Measurements from ENCODE around the gene ZDHHC22. TPM values are rescaled to one million over a fixed set of nuclear protein-coding genes. Genes with fewer than 3 reads are reported as not detected.

ZDHHC22 gene, protein sequence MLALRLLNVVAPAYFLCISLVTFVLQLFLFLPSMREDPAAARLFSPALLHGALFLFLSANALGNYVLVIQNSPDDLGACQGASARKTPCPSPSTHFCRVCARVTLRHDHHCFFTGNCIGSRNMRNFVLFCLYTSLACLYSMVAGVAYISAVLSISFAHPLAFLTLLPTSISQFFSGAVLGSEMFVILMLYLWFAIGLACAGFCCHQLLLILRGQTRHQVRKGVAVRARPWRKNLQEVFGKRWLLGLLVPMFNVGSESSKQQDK
- 1 to 10 TPM in 1 of 2 donors, under 1 TPM in 1; 0.38 to 1.7 TPM for total RNA-seq
- 9.5 TPM for polyA plus RNA-seq (2013, experiment 1 of 2)
- polyA plus RNA-seq (2013, experiment 2 of 2): 8.9 TPM
- long read RNA-seq, experiment 1: 0 reads
- long read RNA-seq, experiment 2: 0 reads
- long read RNA-seq, experiment 3, partial matches to known transcripts: 0 of 4 reads
- long read RNA-seq, experiment 3, other reads (novel, unspliced or antisense): 1 of 4 reads
- long read RNA-seq, experiment 4: 0 reads

DNA sequence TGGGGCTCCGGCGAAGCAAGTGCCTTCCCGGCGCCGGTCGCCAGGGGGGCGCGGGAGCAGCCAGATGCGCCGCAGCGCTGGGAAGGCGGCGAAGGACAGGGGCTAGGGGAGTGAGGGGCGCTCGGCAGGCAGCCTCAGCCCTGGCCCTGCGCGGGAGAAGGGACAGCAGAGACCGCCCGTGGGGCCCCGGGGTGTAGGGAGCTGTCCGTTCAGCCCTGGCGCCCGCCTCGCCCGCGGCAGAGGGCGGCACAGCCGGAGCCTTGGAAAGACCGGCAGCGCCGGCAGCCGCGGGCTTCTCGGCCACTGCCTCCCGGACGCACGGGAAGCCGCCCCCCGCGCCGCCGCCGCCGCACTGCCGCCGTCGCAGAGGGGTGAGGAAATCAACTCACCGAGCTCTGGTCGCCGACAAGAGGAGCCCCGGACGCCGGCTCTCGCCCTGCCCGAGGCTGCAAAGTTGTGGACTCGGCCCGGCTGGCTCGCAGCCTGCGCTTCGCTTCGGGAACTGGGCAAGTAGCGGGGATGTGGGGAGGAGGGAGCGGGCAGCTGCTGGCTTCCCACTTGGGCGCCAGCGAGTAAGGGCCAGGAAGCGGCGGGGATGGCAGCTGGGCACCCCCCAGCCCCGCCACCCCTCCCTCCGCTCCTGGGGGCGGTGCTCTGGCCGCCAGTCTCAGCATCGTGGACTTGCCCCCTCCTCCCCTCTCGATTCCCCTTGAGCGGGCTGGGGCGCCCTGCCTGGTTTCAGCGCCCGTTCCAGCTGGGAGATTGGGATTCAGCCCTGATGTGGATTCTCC lies at the start of gene ZDHHC22:
TSS of gene ZDHHC22 (minus strand) at position 578 of the 791 bp plus-strand sequence. CDS start 2,053 bp downstream, outside the sequence.
- Mint-ChIP-seq H3K27ac (peak within 1 kb of the TSS; percentile 78), H3K36me3 (ENCODE audit: low read depth) (no peaks in the 10 kb centered on the region), H3K9me3 (no peaks in the 10 kb centered on the region), H3K27me3 (ENCODE audit: insufficient read depth) (peaks cover 87% of the 10 kb centered on the region), H3K4me3 (peak within 1 kb of the TSS; percentile 59), H3K4me1 (peaks cover 33% of the 10 kb centered on the region)
- peak within 1 kb of the TSS; percentile 78 for H3K4me3 ChIP-seq (ENCODE audit: low read length)
- TF ChIP-seq, protein P1, sequence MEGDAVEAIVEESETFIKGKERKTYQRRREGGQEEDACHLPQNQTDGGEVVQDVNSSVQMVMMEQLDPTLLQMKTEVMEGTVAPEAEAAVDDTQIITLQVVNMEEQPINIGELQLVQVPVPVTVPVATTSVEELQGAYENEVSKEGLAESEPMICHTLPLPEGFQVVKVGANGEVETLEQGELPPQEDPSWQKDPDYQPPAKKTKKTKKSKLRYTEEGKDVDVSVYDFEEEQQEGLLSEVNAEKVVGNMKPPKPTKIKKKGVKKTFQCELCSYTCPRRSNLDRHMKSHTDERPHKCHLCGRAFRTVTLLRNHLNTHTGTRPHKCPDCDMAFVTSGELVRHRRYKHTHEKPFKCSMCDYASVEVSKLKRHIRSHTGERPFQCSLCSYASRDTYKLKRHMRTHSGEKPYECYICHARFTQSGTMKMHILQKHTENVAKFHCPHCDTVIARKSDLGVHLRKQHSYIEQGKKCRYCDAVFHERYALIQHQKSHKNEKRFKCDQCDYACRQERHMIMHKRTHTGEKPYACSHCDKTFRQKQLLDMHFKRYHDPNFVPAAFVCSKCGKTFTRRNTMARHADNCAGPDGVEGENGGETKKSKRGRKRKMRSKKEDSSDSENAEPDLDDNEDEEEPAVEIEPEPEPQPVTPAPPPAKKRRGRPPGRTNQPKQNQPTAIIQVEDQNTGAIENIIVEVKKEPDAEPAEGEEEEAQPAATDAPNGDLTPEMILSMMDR (conservative IDR thresholded peaks at IDR 0.05): peak; percentile 82
- 0% methylated on average over 18 to 77 of the region's 77 CpGs for WGBS, 2 experiments (ENCODE audit: insufficient coverage in 1 of 2, insufficient read length in 1 of 2)
- no peak within 1 kb of the TSS for H3K9ac ChIP-seq (ENCODE audit: extremely low read depth, low read length, poor library complexity, severe bottlenecking)
- peaks cover 74% of the 10 kb centered on the region for H3K27me3 ChIP-seq (ENCODE audit: control insufficient read depth, insufficient read depth, low read length, poor library complexity, severe bottlenecking)
- H3K4me1 ChIP-seq (ENCODE audit: control insufficient read depth, insufficient read depth, low read length): peaks cover 8% of the 10 kb centered on the region
- H3K36me3 ChIP-seq (ENCODE audit: control insufficient read depth, insufficient read depth, low read length): no peaks in the 10 kb centered on the region
- peak; percentile 93 for DNase-seq
- H3K27ac ChIP-seq (ENCODE audit: low read depth, low read length): no peak within 1 kb of the TSS
- H3K9me3 ChIP-seq (ENCODE audit: control insufficient read depth, low read length): no peaks in the 10 kb centered on the region

- Mint-ChIP-seq H3K36me3 (ENCODE audit: low read depth) (no peaks in the 10 kb centered on the region), H3K27ac (no peak overlapping the region), H3K9me3 (no peaks in the 10 kb centered on the region), H3K27me3 (ENCODE audit: insufficient read depth) (peaks cover 8% of the 10 kb centered on the region), H3K4me3 (no peak overlapping the region), H3K4me1 (peaks cover 3% of the 10 kb centered on the region)
- H3K27me3 ChIP-seq (ENCODE audit: control insufficient read depth, insufficient read depth, low read length, poor library complexity, severe bottlenecking): no peaks in the 10 kb centered on the region
- no peaks in the 10 kb centered on the region for H3K36me3 ChIP-seq (ENCODE audit: control insufficient read depth, insufficient read depth, low read length)
- TF ChIP-seq, protein P1 (conservative IDR thresholded peaks at IDR 0.05): peak; percentile 60
- no CpG with 5 or more reads among the region's 1 CpG for WGBS, 2 experiments (ENCODE audit: insufficient coverage in 1 of 2, insufficient read length in 1 of 2)
- H3K9ac ChIP-seq (ENCODE audit: extremely low read depth, low read length, poor library complexity, severe bottlenecking): no peak overlapping the region
- H3K9me3 ChIP-seq (ENCODE audit: control insufficient read depth, low read length): no peaks in the 10 kb centered on the region
- no peak overlapping the region for H3K4me3 ChIP-seq (ENCODE audit: low read length)
- H3K27ac ChIP-seq (ENCODE audit: low read depth, low read length): no peak overlapping the region
- H3K4me1 ChIP-seq (ENCODE audit: control insufficient read depth, insufficient read depth, low read length): peaks cover 5% of the 10 kb centered on the region
- no peak for DNase-seq
These were observed 49.4 kb upstream of the ZDHHC22 start for GRCh38 chr14:77190977-77191376.

GRCh38 chr14:77189479-77189878 lies 47.9 kb upstream of the ZDHHC22 start:
- TF ChIP-seq, protein P1 (conservative IDR thresholded peaks at IDR 0.05): no peak
- Histone ChIP-seq H3K36me3 (ENCODE audit: control insufficient read depth, insufficient read depth, low read length) (no peaks in the 10 kb centered on the region), H3K4me3 (ENCODE audit: low read length) (no peak overlapping the region), H3K27ac (ENCODE audit: low read depth, low read length) (no peak overlapping the region), H3K27me3 (ENCODE audit: control insufficient read depth, insufficient read depth, low read length, poor library complexity, severe bottlenecking) (no peaks in the 10 kb centered on the region), H3K9ac (ENCODE audit: extremely low read depth, low read length, poor library complexity, severe bottlenecking) (no peak overlapping the region), H3K4me1 (ENCODE audit: control insufficient read depth, insufficient read depth, low read length) (peaks cover 5% of the 10 kb centered on the region), H3K9me3 (ENCODE audit: control insufficient read depth, low read length) (no peaks in the 10 kb centered on the region)
- Mint-ChIP-seq H3K4me3 (no peak overlapping the region), H3K27ac (no peak overlapping the region), H3K9me3 (no peaks in the 10 kb centered on the region), H3K36me3 (ENCODE audit: low read depth) (no peaks in the 10 kb centered on the region), H3K27me3 (ENCODE audit: insufficient read depth) (peaks cover 6% of the 10 kb centered on the region), H3K4me1 (peaks cover 3% of the 10 kb centered on the region)
- no peak for DNase-seq
- 79 to 80% methylated on average over 1 to 4 of the region's 4 CpGs for WGBS, 2 experiments (ENCODE audit: insufficient coverage in 1 of 2, insufficient read length in 1 of 2)

Data from endodermal cell (in vitro differentiated cells).